SJCRH30 (cell line): ENCODE results near the gene LIPG. TPM values are rescaled to one million over a fixed set of nuclear protein-coding genes. Genes with fewer than 3 reads are reported as not detected.

Experiments used
- DNase-seq, 2 experiments: peaks; one replicate each; pipeline ENCODE4 v3.0.0-alpha.2; 2015 to 2020
- H3K27ac ChIP-seq: fragments of 250-450 bp; sonication (Bioruptor Pico); 2 replicates; pipeline ENCODE4 v1.5.1; 2020; ENCODE audit warnings: mild to moderate bottlenecking, moderate library complexity
- H3K27me3 ChIP-seq: fragments of 250-450 bp; sonication (Bioruptor Pico); 2 replicates; pipeline ENCODE4 v1.5.1; 2020; ENCODE audit warnings: mild to moderate bottlenecking, moderate library complexity
- H3K36me3 ChIP-seq: fragments of 250-450 bp; sonication (Bioruptor Pico); 2 replicates; pipeline ENCODE4 v1.5.1; 2020; ENCODE audit warnings: mild to moderate bottlenecking, moderate library complexity
- H3K4me1 ChIP-seq: fragments of 250-450 bp; sonication (Bioruptor Pico); 2 replicates; pipeline ENCODE4 v1.5.1; 2020; ENCODE audit warnings: mild to moderate bottlenecking, moderate library complexity
- H3K4me3 ChIP-seq: fragments of 250-450 bp; sonication (Bioruptor Pico); 2 replicates; pipeline ENCODE4 v1.5.1; 2020; ENCODE audit warnings: mild to moderate bottlenecking, moderate library complexity
- H3K9me3 ChIP-seq: fragments of 250-450 bp; sonication (Bioruptor Pico); replicated peaks from 2 replicates; pipeline ENCODE4 v1.5.1; 2020; ENCODE audit warnings: mild to moderate bottlenecking, moderate library complexity
- total RNA-seq: library from RNA; depleted of rRNA; stranded (reverse); fragments of >200 nt; shearing (Covaris generic); gene quantifications from 2 replicates; pipeline ENCODE4 v1.2.3, GENCODE V29; 2014

The LIPG gene
- total RNA-seq, 1 experiment from 2014 or later = 37.3 TPM

- Histone ChIP-seq H3K9me3 (peaks cover 4% of the 10 kb centered on the region), H3K4me3 (no peak overlapping the region), H3K27me3 (no peaks in the 10 kb centered on the region), H3K27ac (no peak overlapping the region), H3K4me1 (peaks cover 12% of the 10 kb centered on the region), H3K36me3 (no peaks in the 10 kb centered on the region)
- DNase-seq = no peak
Observed at GRCh38 chr18:49601211-49601610, 39.4 kb downstream of the LIPG start.

GRCh38 chr18:49608366-49609255 lies 46.8 kb downstream of the LIPG start:
- H3K9me3 ChIP-seq = peaks cover 4% of the 10 kb centered on the region
- H3K27me3 ChIP-seq = no peaks in the 10 kb centered on the region
- H3K4me1 ChIP-seq = peaks cover 25% of the 10 kb centered on the region
- no peak overlapping the region for H3K27ac ChIP-seq
- no peaks in the 10 kb centered on the region for H3K36me3 ChIP-seq
- no peak overlapping the region for H3K4me3 ChIP-seq
- peak; percentile 33 to 58 for DNase-seq

- DNase-seq = no peak
- Histone ChIP-seq H3K27me3 (no peaks in the 10 kb centered on the region), H3K4me1 (peaks cover 33% of the 10 kb centered on the region), H3K27ac (no peak overlapping the region), H3K36me3 (no peaks in the 10 kb centered on the region), H3K4me3 (no peak overlapping the region), H3K9me3 (peaks cover 4% of the 10 kb centered on the region)
Observed at GRCh38 chr18:49609256-49610021, 47.6 kb downstream of the LIPG start.

- Histone ChIP-seq H3K4me3 (no peak overlapping the region), H3K4me1 (peaks cover 33% of the 10 kb centered on the region), H3K27ac (no peak overlapping the region), H3K27me3 (no peaks in the 10 kb centered on the region), H3K9me3 (peaks cover 4% of the 10 kb centered on the region), H3K36me3 (no peaks in the 10 kb centered on the region)
- no peak for DNase-seq
Observed at GRCh38 chr18:49610022-49610445, 48.2 kb downstream of the LIPG start.

- peaks cover 33% of the 10 kb centered on the region for H3K4me1 ChIP-seq
- no peak overlapping the region for H3K27ac ChIP-seq
- no peaks in the 10 kb centered on the region for H3K36me3 ChIP-seq
- no peaks in the 10 kb centered on the region for H3K27me3 ChIP-seq
- H3K4me3 ChIP-seq = no peak overlapping the region
- no peak for DNase-seq
- no peaks in the 10 kb centered on the region for H3K9me3 ChIP-seq
Observed at GRCh38 chr18:49611316-49611715, 49.5 kb downstream of the LIPG start.

- no peak overlapping the region; the same call in 1 of the 2 replicates for H3K27ac ChIP-seq
- no peaks in the 10 kb centered on the region for H3K9me3 ChIP-seq
- no peak for DNase-seq
- peaks cover 33% of the 10 kb centered on the region for H3K4me1 ChIP-seq
- H3K4me3 ChIP-seq = no peak overlapping the region
- no peaks in the 10 kb centered on the region for H3K27me3 ChIP-seq
- no peaks in the 10 kb centered on the region for H3K36me3 ChIP-seq
Observed at GRCh38 chr18:49612515-49613033, 50.7 kb downstream of the LIPG start.

- no peaks in the 10 kb centered on the region for H3K9me3 ChIP-seq
- no peaks in the 10 kb centered on the region for H3K36me3 ChIP-seq
- H3K4me1 ChIP-seq = peaks cover 27% of the 10 kb centered on the region
- no peak overlapping the region for H3K4me3 ChIP-seq
- DNase-seq = peak; percentile 68 to 81
- no peaks in the 10 kb centered on the region for H3K27me3 ChIP-seq
- peak overlapping the region; percentile 28 for H3K27ac ChIP-seq
Observed at GRCh38 chr18:49613141-49613640, 51.3 kb downstream of the LIPG start.

- Histone ChIP-seq H3K27me3 (no peaks in the 10 kb centered on the region), H3K36me3 (no peaks in the 10 kb centered on the region), H3K27ac (peak overlapping the region; percentile 28), H3K4me3 (no peak overlapping the region), H3K9me3 (no peaks in the 10 kb centered on the region), H3K4me1 (peaks cover 22% of the 10 kb centered on the region)
- DNase-seq = no peak
Observed at GRCh38 chr18:49613641-49614151, 51.8 kb downstream of the LIPG start.

GRCh38 chr18:49616618-49617328 lies 54.9 kb downstream of the LIPG start:
- DNase-seq = no peak
- H3K27ac ChIP-seq = no peak overlapping the region
- H3K9me3 ChIP-seq = no peaks in the 10 kb centered on the region
- H3K4me1 ChIP-seq = peaks cover 38% of the 10 kb centered on the region
- no peaks in the 10 kb centered on the region for H3K27me3 ChIP-seq
- no peak overlapping the region for H3K4me3 ChIP-seq
- H3K36me3 ChIP-seq = no peaks in the 10 kb centered on the region

- Histone ChIP-seq H3K27ac (no peak overlapping the region), H3K36me3 (no peaks in the 10 kb centered on the region), H3K4me3 (no peak overlapping the region), H3K4me1 (peaks cover 42% of the 10 kb centered on the region), H3K27me3 (no peaks in the 10 kb centered on the region), H3K9me3 (no peaks in the 10 kb centered on the region)
- DNase-seq = no peak
Observed at GRCh38 chr18:49617329-49617695, 55.5 kb downstream of the LIPG start.

GRCh38 chr18:49617865-49618264 lies 56.0 kb downstream of the LIPG start:
- Histone ChIP-seq H3K9me3 (no peaks in the 10 kb centered on the region), H3K4me3 (no peak overlapping the region), H3K4me1 (peaks cover 43% of the 10 kb centered on the region), H3K27ac (no peak overlapping the region), H3K27me3 (no peaks in the 10 kb centered on the region), H3K36me3 (no peaks in the 10 kb centered on the region)
- DNase-seq = no peak

GRCh38 chr18:49618742-49619681 lies 57.2 kb downstream of the LIPG start:
- Histone ChIP-seq H3K36me3 (no peaks in the 10 kb centered on the region), H3K27me3 (no peaks in the 10 kb centered on the region), H3K4me3 (no peak overlapping the region), H3K4me1 (peaks cover 43% of the 10 kb centered on the region), H3K9me3 (no peaks in the 10 kb centered on the region), H3K27ac (no peak overlapping the region)
- no peak for DNase-seq

GRCh38 chr18:49619801-49620200 lies 57.9 kb downstream of the LIPG start:
- Histone ChIP-seq H3K27ac (no peak overlapping the region), H3K27me3 (no peaks in the 10 kb centered on the region), H3K36me3 (no peaks in the 10 kb centered on the region), H3K4me1 (peaks cover 47% of the 10 kb centered on the region), H3K4me3 (no peak overlapping the region), H3K9me3 (no peaks in the 10 kb centered on the region)
- no peak for DNase-seq
